ENCODE measurements around the gene CBR1.

DNA sequence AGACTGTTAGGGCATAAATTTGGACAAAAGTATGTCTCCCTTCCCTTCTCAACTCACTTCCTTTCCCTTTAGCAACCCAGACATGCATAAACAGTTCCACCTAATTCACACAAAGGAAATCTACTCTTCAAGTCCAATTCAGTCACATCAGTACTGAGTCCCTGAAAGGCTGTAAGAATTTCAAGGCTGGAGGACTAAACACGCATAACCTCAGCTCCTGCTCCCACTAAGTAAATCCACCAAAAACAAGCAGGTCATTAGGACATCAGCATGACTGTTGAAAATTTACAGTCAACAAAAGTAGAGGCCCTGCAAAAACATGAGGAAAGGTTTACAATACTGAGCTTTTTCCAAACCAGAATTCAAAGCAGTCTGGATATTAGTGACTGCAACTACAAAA, 27.9 kb upstream of the CBR1 start:
- TF ChIP-seq EZH2 (IDR thresholded peaks at IDR 0.05; ENCODE audit: insufficient read depth, poor library complexity, severe bottlenecking) = no peak
- TF ChIP-seq EZH2phosphoT487 (IDR thresholded peaks at IDR 0.05; ENCODE audit: insufficient read depth, low read depth) = no peak
